Ectodermal cell (in vitro differentiated cells): Measurements from ENCODE around the gene CHRDL2.
A peak's percentile ranks its signal among the peaks of the same experiment; 100 is the strongest.

Experiments
- H3K27ac ChIP-seq: 2 replicates; pipeline ENCODE4 v1.7.0; 2013; ENCODE audit warnings: mild to moderate bottlenecking, low read depth, low read length; ENCODE audit not compliant: insufficient read depth, poor library complexity, severe bottlenecking
- H3K27me3 ChIP-seq: 2 replicates; pipeline ENCODE4 v1.7.0; 2013; ENCODE audit warnings: mild to moderate bottlenecking, low read length; ENCODE audit not compliant: insufficient read depth, control insufficient read depth, poor library complexity, severe bottlenecking
- H3K36me3 ChIP-seq: one replicate; pipeline ENCODE4 v1.7.0; 2013; ENCODE audit warnings: low read length; ENCODE audit not compliant: control insufficient read depth, insufficient read depth
- H3K4me1 ChIP-seq: one replicate; pipeline ENCODE4 v1.7.0; 2013; ENCODE audit warnings: low read length; ENCODE audit not compliant: control insufficient read depth, insufficient read depth
- H3K4me3 ChIP-seq: 2 replicates; pipeline ENCODE4 v1.7.0; 2013; ENCODE audit warnings: low read depth, low read length, control low read depth; ENCODE audit not compliant: insufficient read depth
- H3K9me3 ChIP-seq: 2 replicates; pipeline ENCODE4 v1.7.0; 2013; ENCODE audit warnings: mild to moderate bottlenecking, low read length, moderate library complexity; ENCODE audit not compliant: control insufficient read depth
- WGBS, 2 experiments: methylation state at CpG; one replicate each; pipeline ENCODE4 v1.1.7; 2013; ENCODE audit warnings: missing lambda C conversion rate in 2 of 2; 5-methylcytosine and 5-hydroxymethylcytosine counted together

Gene CHRDL2

DNA sequence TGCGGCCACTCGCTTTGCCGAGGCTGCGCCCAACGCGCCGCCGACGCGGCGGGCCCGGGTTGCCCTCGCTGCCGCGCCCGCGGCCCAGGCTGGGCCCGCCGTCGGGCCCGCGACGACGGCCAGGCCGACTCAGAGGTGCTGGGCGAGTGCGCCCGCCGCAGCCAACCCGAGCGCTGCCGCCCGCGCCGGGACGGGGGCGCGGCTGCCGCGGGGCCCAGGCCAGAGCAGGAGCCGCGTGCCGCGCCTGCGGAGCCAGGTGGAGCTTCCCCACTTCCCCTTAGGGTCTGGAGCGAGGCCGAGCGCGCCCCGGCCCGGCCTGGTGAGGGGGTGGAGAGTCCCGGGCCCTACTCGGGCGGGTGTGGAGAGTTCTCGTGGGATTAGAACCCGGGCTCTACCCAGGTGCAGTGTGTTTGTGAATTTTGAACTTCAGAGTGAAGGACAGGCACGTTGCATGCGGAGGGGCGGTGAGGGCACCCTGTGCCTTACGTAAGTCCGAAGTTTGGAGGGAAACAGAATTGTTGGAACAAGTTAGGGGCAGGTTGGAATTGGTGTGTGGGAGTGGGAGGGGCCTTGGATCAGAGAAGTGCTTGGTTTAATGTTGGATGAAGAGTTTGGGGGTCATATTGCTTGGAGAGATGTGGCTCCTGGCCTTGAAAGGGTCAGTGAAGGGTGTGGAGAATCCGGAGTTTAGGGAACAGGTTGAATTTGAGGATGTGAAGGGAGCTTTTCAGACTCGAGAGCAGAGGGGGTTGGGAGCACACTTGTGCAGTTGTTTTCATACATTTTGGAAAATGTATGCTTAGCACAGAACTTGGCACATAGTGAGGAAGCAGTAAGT, 18.1 kb upstream of the CHRDL2 start:
- Histone ChIP-seq H3K9me3 (no peaks in the 10 kb centered on the region), H3K4me3 (peak overlapping the region; percentile 72), H3K27me3 (no peaks in the 10 kb centered on the region), H3K4me1 (peaks cover 14% of the 10 kb centered on the region), H3K27ac (no peak overlapping the region), H3K36me3 (no peaks in the 10 kb centered on the region)
- WGBS, 2 experiments = 2% methylated on average over 63 of the region's 63 CpGs

DNA sequence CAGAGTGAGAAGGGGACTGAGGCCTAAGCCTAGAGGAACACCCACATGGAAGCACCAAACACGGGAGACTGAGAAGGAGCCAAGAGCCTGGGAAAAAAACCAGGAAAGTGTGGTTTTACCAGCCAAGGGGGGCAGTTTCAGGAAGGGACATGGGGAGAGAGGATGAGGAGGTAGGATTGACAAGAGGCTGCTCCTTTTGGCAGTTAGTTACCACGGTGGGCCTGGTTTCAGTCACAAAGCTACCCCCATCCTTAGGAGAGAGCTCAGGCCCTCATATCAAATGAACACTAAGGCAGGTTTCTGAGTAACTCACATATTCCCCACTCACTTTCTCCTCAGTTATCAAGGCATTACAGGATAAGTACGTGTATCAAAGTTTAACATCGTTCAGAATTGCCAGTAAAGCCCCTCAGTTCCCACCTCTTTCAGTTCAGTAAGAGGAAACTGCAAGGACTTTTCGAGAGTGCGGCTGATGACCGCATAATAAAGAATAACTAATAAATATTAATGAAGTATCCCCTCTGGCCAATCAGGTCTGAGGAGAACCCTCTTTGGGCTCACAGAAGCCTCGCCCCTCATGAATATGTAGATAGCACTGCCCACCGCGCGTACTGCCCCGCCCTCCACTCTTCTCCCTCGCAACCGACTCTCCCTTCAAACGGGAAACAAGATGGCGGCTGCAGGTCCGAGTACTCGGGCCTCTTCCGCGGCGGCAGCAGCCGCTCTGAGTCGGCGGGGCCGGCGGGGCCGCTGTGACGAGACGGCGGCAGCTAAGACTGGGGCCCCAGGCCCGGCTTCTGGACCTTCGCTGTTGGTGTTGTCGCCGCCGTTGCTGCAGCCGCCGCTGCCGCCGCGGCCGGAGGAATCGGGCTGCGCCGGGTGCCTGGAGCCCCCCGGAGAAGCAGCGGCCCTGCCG, 17.2 kb upstream of the CHRDL2 start, which contains the start of gene RNF169:
RNF169 (plus strand) TSS at position 639 of the 916 bp plus-strand sequence; CDS start at position 671, 32 bp downstream.
- Histone ChIP-seq H3K36me3 (no peaks in the 10 kb centered on the region), H3K9me3 (no peaks in the 10 kb centered on the region), H3K4me1 (peaks cover 14% of the 10 kb centered on the region), H3K27ac (peak within 1 kb of the TSS; percentile 72), H3K4me3 (peak within 1 kb of the TSS; percentile 72), H3K27me3 (no peaks in the 10 kb centered on the region)
- WGBS, 2 experiments = 2% methylated on average over 44 to 47 of the region's 47 CpGs

DNA sequence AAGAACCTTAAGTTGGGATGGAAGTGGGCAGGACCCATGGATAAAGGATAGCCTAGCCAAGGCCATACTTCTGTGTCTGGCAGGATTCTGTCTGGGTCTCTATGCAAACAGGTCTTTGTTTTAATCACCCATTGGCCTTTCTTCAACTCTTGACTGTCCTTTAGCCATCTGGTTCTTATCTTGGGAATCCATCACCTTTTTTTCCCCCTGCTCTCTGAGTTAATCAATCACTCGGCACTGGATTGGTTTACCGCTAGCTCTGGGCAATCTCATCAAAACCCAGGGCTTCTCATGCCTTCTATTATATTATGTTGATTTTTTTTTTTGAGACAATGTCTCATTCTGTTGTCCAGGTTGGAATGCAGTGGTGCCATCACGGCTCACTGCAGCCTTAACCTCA, 15.6 kb upstream of the CHRDL2 start:
- Histone ChIP-seq H3K36me3 (no peaks in the 10 kb centered on the region), H3K4me3 (no peak overlapping the region), H3K4me1 (peaks cover 14% of the 10 kb centered on the region), H3K27ac (no peak overlapping the region), H3K9me3 (no peaks in the 10 kb centered on the region), H3K27me3 (no peaks in the 10 kb centered on the region)
- 98 to 99% methylated on average over 3 of the region's 3 CpGs for WGBS, 2 experiments

DNA sequence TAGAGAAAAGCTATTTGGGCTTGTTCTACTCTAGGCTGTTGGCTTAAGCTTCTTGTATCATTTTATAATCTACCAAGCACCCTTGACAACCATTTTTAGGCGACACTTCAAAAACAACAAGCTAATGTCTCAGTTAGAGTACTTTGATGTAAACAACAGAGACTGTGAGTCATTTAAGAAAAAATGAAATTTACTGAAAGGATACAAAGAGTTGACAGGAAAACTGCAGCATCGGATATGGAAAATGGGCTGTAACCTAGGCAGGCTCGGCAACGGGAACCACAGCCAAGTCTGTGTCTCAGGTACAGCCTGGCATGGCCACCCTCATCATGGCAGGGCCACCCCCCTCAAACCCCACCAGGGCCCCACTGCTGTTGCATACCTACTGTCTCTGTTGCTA, 13.1 kb upstream of the CHRDL2 start:
- Histone ChIP-seq H3K4me3 (no peak overlapping the region), H3K27me3 (no peaks in the 10 kb centered on the region), H3K4me1 (peaks cover 10% of the 10 kb centered on the region), H3K36me3 (no peaks in the 10 kb centered on the region), H3K27ac (no peak overlapping the region), H3K9me3 (peaks cover 3% of the 10 kb centered on the region)
- WGBS, 2 experiments = 70 to 72% methylated on average over 4 of the region's 4 CpGs

DNA sequence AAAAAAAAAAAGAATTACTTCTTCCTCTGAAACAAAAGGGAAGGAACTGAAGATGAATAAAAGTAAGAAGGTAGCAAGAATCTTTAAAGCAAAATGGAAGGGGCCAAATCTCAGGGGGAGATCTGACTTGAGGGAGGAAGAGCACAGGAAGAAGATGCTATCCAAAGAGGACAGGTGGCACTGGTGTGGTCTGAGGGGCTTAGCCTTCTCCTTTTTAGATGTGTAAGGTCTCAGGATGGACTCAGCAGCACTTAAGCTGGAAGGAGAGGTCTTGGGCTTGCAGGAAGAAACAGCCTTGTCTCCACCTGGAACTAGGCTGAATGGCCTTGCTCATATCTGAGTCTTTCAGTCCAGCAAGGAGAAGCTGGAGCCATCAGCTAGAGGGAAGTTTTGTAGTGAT, 12.4 kb upstream of the CHRDL2 start:
- H3K9me3 ChIP-seq = peaks cover 3% of the 10 kb centered on the region
- H3K36me3 ChIP-seq = no peaks in the 10 kb centered on the region
- H3K27me3 ChIP-seq = no peaks in the 10 kb centered on the region
- H3K27ac ChIP-seq = no peak overlapping the region
- no peak overlapping the region for H3K4me3 ChIP-seq
- H3K4me1 ChIP-seq = peaks cover 10% of the 10 kb centered on the region

DNA sequence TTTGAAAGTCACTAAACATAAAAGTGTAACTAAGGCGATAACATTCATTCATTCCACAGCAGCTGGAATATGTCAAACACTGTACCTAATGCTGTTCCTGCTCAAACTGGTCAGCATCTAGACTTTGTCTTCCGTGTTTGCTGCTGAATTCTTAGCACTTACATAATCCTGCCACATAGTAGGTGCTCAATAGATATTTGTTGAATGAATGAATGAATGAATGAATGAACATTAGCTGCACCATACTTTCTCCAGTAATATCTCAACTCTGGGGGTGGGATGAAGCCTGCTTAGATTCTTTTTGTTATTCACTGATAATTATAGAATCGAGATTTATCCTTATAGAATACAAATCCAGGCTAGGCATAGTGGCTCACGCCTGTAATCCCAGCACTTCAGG, 10.8 kb upstream of the CHRDL2 start:
- Histone ChIP-seq H3K4me3 (no peak overlapping the region), H3K27ac (no peak overlapping the region), H3K36me3 (no peaks in the 10 kb centered on the region), H3K4me1 (no peaks in the 10 kb centered on the region), H3K27me3 (no peaks in the 10 kb centered on the region), H3K9me3 (peaks cover 3% of the 10 kb centered on the region)
- WGBS, 2 experiments = 81 to 96% methylated on average over 4 of the region's 4 CpGs

DNA sequence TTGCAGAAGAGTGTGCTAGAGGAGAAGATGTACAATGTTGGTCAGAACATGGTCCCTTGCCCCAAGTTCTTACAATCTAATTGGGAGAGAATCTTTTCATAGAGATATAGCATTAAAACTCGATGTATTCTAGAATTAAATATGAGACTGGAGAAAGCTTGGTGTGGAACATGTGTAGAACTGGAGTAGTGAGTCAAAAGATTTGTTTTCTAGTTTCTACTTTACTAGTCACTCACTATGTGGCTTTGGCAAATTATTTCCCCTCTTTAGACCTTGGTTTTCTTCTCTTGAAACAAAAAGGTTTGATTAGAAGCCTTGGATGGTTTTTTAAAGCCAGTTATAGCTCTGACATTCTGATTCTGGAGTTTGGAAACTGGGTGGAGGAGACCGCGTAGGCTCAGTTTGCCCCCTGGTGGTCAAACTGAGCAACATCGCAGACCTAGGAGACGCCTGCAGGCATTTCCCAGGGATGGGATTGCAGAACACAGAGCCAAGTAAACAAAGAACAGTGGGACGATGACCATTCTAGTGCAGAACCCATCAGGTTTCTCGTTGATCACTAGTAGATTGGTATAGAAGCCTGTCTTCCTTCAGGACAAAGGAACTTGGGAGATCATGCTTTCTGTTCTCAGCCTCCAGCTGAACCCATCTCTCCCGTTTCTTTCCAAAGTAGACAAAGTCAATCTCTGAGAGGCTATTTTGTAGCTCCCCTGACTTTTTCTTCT, 8.5 kb upstream of the CHRDL2 start:
- Histone ChIP-seq H3K4me3 (no peak overlapping the region), H3K9me3 (peaks cover 3% of the 10 kb centered on the region), H3K36me3 (no peaks in the 10 kb centered on the region), H3K27me3 (no peaks in the 10 kb centered on the region), H3K4me1 (no peaks in the 10 kb centered on the region), H3K27ac (no peak overlapping the region)
- WGBS, 2 experiments = 37 to 38% methylated on average over 8 of the region's 8 CpGs

DNA sequence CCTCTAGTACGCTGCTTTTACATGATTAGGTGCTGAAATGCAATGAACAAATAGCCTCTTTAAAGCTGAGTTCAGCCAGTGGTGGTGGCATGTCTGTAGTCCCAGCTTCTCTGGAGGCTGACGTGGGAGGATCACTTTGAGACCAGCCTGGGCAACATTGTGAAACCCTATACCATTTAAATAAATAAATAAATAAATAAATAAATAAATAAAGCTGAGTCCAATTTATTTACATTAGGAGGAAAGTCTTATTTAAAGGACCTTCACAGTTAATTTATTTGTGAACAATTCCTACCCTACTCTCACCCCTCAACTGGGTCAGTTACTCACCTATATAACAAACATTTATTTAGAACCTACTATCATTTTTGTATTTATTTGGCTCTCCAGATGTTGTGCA, 4.8 kb upstream of the CHRDL2 start:
- Histone ChIP-seq H3K27ac (no peak overlapping the region), H3K9me3 (peaks cover 3% of the 10 kb centered on the region), H3K36me3 (no peaks in the 10 kb centered on the region), H3K27me3 (peaks cover 30% of the 10 kb centered on the region), H3K4me1 (no peaks in the 10 kb centered on the region), H3K4me3 (no peak overlapping the region)
- WGBS, 2 experiments = 88 to 93% methylated on average over 1 to 2 of the region's 2 CpGs

DNA sequence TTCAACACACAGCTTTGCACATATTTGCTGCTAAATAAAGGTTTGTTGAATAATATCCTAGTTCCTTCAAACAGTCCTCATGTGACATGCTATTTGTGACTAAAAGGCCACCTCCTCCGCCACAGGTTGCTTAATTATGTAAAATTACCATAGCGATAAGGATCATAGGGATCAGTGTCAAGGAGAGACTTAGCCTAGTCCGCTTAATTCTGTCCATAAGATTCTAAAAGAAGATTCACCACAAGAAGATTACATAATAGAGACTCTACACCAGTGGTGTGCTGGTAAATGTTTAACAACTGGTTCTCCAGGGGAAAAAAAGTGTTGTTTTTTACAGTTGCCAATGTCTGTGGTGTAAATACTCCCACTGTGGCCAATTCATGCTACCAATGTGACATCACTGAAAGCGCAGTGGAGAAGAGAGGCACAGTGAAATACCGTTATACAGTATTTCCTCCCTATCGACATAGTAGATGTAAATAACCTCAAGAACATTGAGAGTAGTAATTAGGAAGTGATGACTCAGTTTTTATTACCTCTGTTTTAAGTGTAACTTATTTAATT, 4.2 kb upstream of the CHRDL2 start:
- H3K4me1 ChIP-seq = no peaks in the 10 kb centered on the region
- peaks cover 3% of the 10 kb centered on the region for H3K9me3 ChIP-seq
- WGBS, 2 experiments = 95 to 96% methylated on average over 6 of the region's 6 CpGs
- no peaks in the 10 kb centered on the region for H3K36me3 ChIP-seq
- H3K4me3 ChIP-seq = no peak overlapping the region
- peaks cover 36% of the 10 kb centered on the region for H3K27me3 ChIP-seq
- no peak overlapping the region for H3K27ac ChIP-seq
